KOPT-K1 (cell line): ENCODE data around the gene IL26.
"Not testable (repeated sequence)": the region's sequence is repeated elsewhere in the genome, so short reads cannot be mapped to it uniquely, and the experiment has no call there.

Experiments
- H3K27ac ChIP-seq: fragments of 200-600 bp; sonication (generic); 2 replicates; pipeline ENCODE4 v1.5.1; 2016; ENCODE audit warnings: antibody characterized with exemption, mild to moderate bottlenecking, low read depth, low read length; ENCODE audit not compliant: poor library complexity, severe bottlenecking
- H3K36me3 ChIP-seq: fragments of 200-600 bp; sonication (generic); 2 replicates; pipeline ENCODE4 v1.5.1; 2017; ENCODE audit warnings: antibody characterized with exemption, mild to moderate bottlenecking, low read length, moderate library complexity; ENCODE audit not compliant: insufficient read depth
- H3K9me3 ChIP-seq: fragments of 200-600 bp; sonication (generic); 2 replicates; pipeline ENCODE4 v1.5.1; 2017; ENCODE audit warnings: antibody characterized with exemption, low read length, mild to moderate bottlenecking; ENCODE audit not compliant: insufficient read depth, poor library complexity, severe bottlenecking

Gene IL26

GRCh38 chr12:68231229-68231628, 5.6 kb upstream of the IL26 start:
- H3K36me3 ChIP-seq = no peaks in the 10 kb centered on the region

GRCh38 chr12:68229956-68230355, 4.3 kb upstream of the IL26 start:
- H3K36me3 ChIP-seq = no peaks in the 10 kb centered on the region
- no peak overlapping the region for H3K27ac ChIP-seq
- H3K9me3 ChIP-seq = no peaks in the 10 kb centered on the region

More at GRCh38 chr12:68231229-68231628, 5.6 kb upstream of the IL26 start:
- H3K9me3 ChIP-seq = no peaks in the 10 kb centered on the region
- no peak overlapping the region for H3K27ac ChIP-seq

- no peaks in the 10 kb centered on the region for H3K9me3 ChIP-seq
- no peaks in the 10 kb centered on the region for H3K36me3 ChIP-seq
- no peak overlapping the region for H3K27ac ChIP-seq
Observed at GRCh38 chr12:68227356-68227755, 1.7 kb upstream of the IL26 start.

- Histone ChIP-seq H3K27ac (no peak overlapping the region), H3K36me3 (no peaks in the 10 kb centered on the region), H3K9me3 (no peaks in the 10 kb centered on the region)
Observed at GRCh38 chr12:68224613-68225285, 861 bp downstream of the IL26 start.

- H3K36me3 ChIP-seq = no peaks in the 10 kb centered on the region
- no peaks in the 10 kb centered on the region for H3K9me3 ChIP-seq
- H3K27ac ChIP-seq = no peak overlapping the region
Observed at GRCh38 chr12:68223067-68223747, 2.4 kb downstream of the IL26 start.

- Histone ChIP-seq H3K9me3 (no peaks in the 10 kb centered on the region), H3K36me3 (no peaks in the 10 kb centered on the region), H3K27ac (no peak overlapping the region)
Observed at GRCh38 chr12:68222326-68222725, 3.3 kb downstream of the IL26 start.

- Histone ChIP-seq H3K27ac (no peak overlapping the region), H3K9me3 (no peaks in the 10 kb centered on the region)
Observed at GRCh38 chr12:68221497-68221896, 4.1 kb downstream of the IL26 start.

GRCh38 chr12:68210875-68211274, 14.7 kb downstream of the IL26 start:
- no peaks in the 10 kb centered on the region for H3K9me3 ChIP-seq
- H3K27ac ChIP-seq = no peak overlapping the region
- H3K36me3 ChIP-seq = no peaks in the 10 kb centered on the region

More at GRCh38 chr12:68221497-68221896, 4.1 kb downstream of the IL26 start:
- H3K36me3 ChIP-seq = no peaks in the 10 kb centered on the region

- not testable (repeated sequence) for H3K27ac ChIP-seq, H3K9me3 ChIP-seq, H3K36me3 ChIP-seq
Observed at GRCh38 chr12:68209048-68209728, 16.4 kb downstream of the IL26 start.

- no peaks in the 10 kb centered on the region for H3K9me3 ChIP-seq
- no peaks in the 10 kb centered on the region for H3K36me3 ChIP-seq
- H3K27ac ChIP-seq = no peak overlapping the region
Observed at GRCh38 chr12:68207276-68207675, 18.3 kb downstream of the IL26 start.

GRCh38 chr12:68206446-68206845, 19.2 kb downstream of the IL26 start:
- Histone ChIP-seq H3K36me3 (no peaks in the 10 kb centered on the region), H3K9me3 (no peaks in the 10 kb centered on the region), H3K27ac (no peak overlapping the region)

GRCh38 chr12:68203460-68203875, 22.1 kb downstream of the IL26 start:
- H3K36me3 ChIP-seq = no peaks in the 10 kb centered on the region
- H3K9me3 ChIP-seq = no peaks in the 10 kb centered on the region
- no peak overlapping the region for H3K27ac ChIP-seq

GRCh38 chr12:68200854-68201253, 24.8 kb downstream of the IL26 start:
- H3K36me3 ChIP-seq = no peaks in the 10 kb centered on the region
- no peaks in the 10 kb centered on the region for H3K9me3 ChIP-seq
- no peak overlapping the region for H3K27ac ChIP-seq

GRCh38 chr12:68199127-68199526, 26.5 kb downstream of the IL26 start:
- no peak overlapping the region for H3K27ac ChIP-seq

GRCh38 chr12:68198507-68199086, 27.0 kb downstream of the IL26 start:
- Histone ChIP-seq H3K27ac (no peak overlapping the region), H3K9me3 (no peaks in the 10 kb centered on the region), H3K36me3 (no peaks in the 10 kb centered on the region)

More at GRCh38 chr12:68199127-68199526, 26.5 kb downstream of the IL26 start:
- H3K36me3 ChIP-seq = no peaks in the 10 kb centered on the region
- no peaks in the 10 kb centered on the region for H3K9me3 ChIP-seq
